Gastrocnemius medialis (tissue), 4 donors: Measurements from ENCODE around the gene MARCO.

Source experiments
- CTCF ChIP-seq, 5 experiments: fragments of 450-650 bp in 3 of 5; fragments of 200-600 bp in 2 of 5; sonication (generic) in 2 of 5; IDR thresholded peaks in 4 of 5; conservative IDR thresholded peaks in 1 of 5; 1 replicate in 4 of 5; 2 replicates in 1 of 5; pipeline ENCODE4 v1.5.1; 2016 to 2019; ENCODE audit warnings: antibody characterized with exemption in 5 of 5, mild to moderate bottlenecking in 3 of 5, moderate library complexity in 3 of 5
- POLR2A ChIP-seq, 2 donors: fragments of 450-650 bp; IDR thresholded peaks; one replicate each; pipeline ENCODE4 v1.6.1; 2017; ENCODE audit warnings: antibody characterized with exemption in 2 of 2, mild to moderate bottlenecking in 2 of 2, moderate library complexity in 2 of 2

- no peak for TF ChIP-seq CTCF (IDR thresholded peaks at IDR 0.05 in 4 of 5, conservative IDR thresholded peaks at IDR 0.05 in 1 of 5)
- TF ChIP-seq POLR2A (IDR thresholded peaks at IDR 0.05), result no peak
Measured at GRCh38 chr2:118925981-118926380, 16.0 kb upstream of the MARCO start.
